Activated gamma-delta T cell treated with Interleukin-2 at 50 U/mL for 16 hours (primary cell): ENCODE results near the gene EVC.
"Not testable (repeated sequence)": the region's sequence is repeated elsewhere in the genome, so short reads cannot be mapped to it uniquely, and the experiment has no call there.

Source experiments
- DNase-seq: peaks from one replicate; pipeline ENCODE4 v3.0.0-alpha.2; 2020

Gene EVC

DNA sequence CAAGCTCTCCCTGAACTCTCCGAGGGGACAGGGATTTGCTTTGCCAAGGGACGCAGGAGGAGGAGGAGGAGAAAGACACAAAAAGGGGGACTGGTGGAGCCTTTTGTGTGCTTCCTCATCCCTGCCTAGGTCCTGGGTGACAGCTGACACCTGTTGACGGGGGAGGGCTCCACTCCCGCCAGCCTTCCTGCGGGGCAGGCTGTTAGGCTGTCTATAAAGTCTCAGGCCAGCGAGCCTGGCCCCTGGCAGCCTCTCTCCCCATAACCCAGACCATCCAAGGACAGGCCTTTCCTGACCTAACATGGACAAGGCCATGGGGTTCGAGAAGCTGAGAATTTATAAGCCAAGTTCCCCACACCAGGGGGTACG lies 1.8 kb upstream of the EVC start:
- DNase-seq = no peak

DNA sequence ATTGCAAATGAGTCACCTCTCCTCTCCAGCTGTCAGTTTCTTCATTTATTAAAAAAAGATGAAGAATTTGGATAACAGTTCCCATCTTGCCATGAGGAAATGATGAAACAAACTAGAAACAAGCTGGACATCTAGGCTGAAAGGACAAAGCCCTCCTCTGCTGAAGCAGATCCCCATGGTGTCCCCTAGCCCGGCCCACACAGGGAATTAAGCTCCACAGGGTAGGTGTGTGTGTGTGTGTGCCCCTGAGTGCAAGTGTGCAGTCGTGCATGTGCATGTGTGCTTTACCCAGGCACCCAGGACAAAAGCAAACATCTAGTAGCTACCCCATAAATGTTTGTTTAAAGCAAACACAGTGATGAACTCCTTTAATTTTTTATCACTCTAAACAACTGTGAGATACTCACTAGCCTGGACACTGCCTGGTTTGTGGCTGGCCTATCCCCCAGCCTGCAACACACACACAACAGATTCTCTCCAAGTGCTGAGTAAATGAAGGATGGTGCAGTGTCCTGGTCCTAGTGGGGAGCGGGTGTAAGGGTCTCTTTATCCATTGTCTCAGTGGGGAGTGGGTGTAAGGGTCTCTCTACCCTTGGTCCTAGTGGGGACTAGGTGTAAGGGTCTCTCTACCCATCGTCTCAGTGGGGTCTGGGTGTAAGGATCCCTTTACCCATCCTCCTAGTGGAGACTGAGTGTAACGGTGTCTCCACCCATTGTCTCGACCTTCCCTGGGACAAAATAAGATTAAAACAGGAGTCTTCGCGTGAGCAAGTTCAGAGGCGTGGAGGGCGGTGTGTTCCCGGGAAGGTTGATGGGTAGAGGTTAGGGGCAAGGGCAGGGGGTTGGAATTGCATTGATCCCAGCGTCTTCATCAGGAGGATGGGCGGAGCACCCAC lies 688 bp upstream of the EVC start:
- DNase-seq = no peak

DNA sequence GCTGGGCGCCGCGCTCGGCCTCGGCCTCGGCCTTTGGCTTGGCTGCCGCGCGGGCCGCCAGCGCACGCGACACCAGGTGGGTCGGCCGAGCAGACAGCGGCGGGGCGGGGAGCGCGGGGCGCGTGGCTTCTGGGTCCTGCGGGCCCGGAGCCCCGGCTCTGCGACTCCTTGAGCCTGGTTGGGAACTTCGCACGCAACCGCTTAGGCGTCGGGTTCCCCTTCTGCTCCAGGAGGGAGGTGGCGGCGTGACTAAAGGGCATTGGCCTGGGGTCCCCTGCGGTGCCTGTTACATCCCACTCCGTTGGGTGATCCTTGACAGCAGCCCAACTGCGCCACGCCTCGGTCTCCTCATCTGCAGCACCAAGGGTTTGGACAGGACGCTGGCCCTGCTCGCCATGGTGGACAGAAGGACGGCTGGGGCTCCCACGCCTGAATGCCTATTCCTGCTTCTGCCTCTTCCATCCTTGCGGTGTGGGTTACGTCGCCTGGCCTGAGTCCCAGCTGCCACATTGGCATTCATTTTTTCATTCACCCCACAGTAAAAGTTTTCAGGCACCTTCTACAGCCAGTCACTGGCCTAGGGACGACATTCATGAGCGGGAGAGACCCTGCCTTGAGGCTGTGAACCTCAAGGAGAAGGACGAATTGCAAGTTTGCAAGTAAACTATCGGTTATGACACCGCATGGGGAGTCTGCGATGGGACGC lies 631 bp downstream of the EVC start:
- DNase-seq = no peak

DNA sequence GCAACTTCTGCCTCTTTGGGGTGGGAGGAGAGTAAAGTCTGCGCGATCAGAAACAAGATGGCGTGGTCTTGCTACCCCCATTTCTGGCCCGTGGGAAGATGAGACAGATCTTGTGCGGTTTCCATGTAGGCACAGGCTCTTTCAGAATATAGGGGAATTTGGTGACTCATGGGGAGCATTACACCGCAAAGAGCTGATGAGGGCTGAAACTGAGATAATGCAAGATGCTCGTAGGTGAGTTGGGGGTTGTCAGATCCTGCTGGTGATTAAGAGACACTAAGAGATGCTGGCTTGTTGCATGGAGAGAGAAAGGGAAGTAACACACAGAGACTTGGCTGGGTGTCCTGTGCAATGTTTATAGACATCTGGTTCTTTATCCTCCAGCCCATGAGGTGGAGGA lies 1.5 kb downstream of the EVC start:
- DNase-seq = no peak

DNA sequence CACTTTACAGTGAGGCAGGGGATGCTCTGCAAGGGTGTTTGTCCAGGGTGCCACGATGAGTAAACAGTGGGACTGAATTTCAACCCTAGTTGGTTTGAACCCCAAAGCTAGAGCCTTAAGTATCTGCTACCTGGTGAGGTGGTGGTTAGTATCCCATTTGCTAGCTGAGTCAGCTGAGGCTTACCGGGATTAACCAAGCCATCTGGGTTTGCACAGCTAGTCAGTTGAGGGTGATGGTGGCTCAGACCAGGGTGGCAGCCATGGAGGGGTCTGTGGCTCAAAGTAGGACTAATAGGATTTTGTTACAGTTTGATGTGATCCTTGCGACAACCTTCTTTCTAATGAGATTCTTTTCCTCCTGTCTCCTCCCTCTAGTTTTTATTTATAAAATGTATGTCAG lies 1.9 kb downstream of the EVC start:
- no peak for DNase-seq

DNA sequence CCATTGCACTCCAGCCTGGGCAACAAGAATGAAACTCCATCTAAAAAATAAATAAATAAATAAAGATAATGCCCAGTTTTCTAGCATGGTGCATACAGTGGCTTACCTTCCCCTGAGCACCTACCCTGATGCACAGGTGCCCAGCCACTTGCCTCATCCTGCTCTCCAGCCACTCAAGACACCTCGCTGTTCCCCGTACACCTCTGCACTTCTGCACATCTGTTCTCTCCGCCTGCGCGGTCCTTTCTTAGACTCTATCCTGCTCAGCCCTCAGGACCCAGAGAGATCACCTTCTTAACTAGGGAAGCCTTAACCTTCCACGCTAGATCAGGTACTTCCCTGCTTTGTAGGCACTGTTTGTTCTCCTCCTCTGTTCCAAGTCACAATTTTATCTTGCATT lies 2.9 kb downstream of the EVC start:
- no peak for DNase-seq

DNA sequence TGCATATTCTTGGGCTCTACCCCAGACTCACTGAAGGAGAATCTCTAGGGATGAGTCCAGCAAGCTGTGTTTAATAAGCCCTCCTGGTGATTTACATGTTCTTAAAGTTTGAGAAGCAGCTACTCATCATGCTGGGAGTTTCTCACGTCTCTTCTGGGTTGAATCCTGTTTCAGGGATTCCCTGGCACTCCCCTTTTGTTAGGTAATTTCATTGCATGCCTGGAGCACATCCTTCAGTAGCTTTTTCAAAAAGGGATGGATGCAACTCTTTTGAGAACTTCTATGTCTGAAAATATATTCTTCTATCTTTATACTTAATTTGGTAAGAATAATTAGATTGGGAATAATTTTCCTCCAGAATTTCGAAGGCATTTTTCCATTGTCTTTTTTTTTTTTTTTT lies 4.4 kb downstream of the EVC start:
- DNase-seq = no peak

DNA sequence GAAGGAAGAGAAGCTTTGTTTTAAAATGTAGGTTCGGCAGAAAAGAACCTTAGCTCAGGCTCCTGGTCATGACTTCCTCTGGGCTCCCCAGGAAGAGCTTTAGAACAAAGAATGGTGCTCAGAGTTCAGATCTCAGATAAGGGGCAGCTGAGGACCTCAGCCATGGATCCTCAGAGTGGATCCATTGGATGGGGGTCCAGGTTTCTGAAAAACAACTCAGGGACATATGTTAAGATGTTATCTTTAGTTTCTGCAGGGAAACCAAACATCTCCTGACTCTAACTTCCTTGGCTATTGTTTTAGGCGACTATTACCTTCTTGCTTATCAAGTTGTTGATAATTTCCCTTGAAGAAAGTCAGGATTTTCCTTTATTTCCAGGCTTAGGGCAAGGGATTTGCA lies 5.4 kb downstream of the EVC start:
- no peak for DNase-seq

DNA sequence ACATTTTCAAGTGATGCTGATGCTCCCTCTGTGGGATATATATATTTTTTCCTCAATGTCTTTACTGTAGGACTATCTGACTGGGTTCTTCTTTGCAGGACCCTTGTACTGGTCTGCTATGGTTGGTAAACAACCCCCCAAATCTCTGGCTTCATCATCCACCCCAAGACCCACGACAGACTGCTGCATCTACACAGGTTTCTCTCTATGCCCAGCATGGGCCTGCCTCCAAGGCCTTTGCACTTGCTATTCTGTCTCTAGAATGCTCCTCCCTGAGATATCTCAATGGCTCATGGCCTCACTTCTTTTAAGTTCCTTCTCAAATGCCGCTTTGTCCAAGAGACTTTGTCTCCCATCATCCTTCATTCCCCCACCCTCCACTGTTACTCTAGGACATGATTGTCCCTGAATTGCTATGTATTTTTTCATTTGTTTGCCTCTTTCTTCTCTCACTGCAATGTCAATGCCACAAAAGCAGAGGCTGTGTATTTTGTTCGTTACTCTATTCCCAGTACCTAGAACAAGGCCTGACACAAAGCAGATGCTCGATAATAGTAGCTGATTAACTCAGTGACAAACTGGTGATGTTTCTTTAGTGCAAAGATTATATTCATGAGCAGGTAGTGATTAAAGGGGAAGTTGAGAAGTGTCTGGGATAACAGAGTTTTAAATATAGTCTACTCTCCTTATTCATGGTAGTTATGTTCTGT lies 6.6 kb downstream of the EVC start:
- no peak for DNase-seq

DNA sequence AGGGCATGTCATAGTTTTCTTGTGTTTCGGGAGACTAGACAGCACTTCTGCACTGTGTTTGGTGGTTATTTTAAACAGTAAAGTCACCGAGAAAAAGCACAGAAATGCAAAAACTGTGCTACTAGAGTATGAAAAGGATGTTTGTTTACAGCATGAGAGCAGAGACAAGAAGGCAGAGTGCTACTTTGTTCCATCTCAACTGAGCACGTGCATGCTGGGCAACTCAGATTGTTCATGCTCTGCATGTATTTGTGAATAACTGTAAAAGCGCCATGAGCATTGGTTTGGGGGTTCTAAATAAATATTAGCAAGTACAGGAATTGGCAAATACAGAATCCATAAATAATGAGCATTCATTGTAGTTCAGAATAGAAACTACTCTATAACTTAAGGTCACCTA lies 7.4 kb downstream of the EVC start:
- no peak for DNase-seq

DNA sequence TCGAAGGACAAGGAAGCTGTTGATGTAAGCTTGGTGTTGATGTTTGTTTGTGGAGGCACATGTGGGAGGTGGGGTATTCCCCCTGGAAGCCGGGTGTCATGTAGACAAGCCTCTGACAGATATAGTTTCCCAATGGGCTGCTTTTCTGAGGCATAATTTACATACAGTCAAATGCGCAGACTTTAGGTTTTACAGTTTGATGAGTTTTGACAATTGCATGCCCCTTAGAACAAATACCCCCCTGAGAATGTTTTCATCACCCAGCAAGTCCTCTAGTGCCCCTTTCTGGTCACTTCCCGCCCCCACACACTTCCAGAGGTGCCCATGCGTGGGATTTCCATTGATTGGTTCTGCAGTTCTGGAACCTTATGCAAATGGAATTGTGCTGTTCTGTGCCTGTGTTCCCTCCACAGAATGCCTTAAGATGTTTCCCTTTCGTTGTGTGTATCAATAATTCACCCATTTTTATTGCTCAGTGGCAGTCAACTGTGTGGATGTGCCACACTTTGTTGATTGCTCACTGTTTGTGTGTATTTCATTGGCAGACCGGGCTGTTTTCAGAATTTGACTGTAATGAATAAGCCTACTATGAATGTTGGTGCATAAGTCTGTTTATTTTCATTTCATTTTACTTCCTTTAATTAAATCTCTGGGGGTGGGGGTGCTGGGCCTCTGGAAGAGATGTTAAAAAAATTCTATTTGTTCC lies 8.5 kb downstream of the EVC start:
- DNase-seq = no peak

DNA sequence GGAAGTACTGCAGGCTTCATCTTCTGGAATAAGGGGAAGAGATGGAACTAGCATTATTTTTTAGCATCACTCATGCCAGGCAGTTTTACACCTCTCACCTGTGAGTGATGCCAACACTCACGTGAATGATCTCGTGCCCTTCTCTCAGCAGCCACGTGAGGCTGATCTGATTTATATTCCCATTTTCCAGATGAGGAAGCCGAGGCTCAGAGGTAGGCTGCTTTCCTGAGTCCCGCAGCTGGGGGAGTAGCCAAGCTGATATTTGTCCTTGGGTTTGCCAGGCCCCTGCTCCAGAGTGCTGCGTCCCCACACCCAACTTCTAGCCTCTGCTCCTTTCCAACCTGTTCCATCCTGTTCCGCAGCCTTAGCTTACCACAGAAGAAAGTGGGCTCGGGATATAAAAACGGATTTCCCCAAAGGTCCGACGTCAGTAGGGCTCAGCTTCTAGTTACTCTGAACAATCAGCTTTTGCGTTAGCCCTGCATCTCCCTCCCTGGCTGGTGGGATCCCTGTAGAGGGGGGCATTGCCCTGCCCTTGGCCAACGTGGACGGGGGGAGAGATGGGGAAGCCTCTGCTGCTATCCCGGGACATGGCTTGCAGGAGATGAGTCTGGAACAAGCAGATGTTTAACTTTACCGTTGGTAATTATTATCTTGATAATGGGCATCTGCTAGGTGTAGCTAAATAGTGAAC lies 9.3 kb downstream of the EVC start:
- DNase-seq = no peak

DNA sequence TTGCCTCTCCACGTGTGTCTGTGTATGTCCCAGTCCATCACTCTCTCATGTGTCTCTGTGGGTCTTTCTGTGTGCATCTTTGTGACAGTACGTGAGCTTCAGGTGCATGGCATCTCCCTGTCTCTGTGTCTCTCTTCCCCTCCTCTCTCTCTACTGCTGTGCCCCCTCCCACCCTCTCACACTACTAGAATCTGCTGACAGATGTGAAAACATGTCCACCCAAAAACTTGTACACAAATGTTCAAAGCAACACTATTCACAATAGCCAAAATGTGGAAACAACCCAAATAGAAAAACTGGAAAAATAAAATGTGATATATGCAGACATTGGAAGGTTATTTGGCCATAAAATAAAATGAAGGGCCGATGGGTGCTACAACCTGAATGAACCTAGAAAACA lies 10.0 kb downstream of the EVC start:
- DNase-seq = no peak

DNA sequence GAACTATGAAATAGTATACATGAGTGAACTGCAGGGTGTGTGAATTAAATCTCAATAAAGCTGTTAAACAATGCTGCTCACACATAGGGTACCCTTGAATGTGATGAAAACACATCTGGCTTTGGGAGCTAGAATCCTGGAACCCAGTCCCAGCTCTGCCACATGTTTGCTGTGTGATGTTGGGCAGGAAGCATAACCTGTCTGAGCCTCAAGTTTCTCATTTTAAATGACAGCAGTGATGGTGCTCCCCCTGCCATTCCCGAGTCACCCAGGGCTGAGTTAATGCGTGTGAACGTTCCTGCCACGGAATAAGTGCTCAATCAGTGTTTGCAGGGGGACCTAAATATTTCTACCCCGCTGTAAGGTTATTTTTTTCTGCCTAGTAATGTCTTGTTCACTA lies 10.9 kb downstream of the EVC start:
- no peak for DNase-seq

DNA sequence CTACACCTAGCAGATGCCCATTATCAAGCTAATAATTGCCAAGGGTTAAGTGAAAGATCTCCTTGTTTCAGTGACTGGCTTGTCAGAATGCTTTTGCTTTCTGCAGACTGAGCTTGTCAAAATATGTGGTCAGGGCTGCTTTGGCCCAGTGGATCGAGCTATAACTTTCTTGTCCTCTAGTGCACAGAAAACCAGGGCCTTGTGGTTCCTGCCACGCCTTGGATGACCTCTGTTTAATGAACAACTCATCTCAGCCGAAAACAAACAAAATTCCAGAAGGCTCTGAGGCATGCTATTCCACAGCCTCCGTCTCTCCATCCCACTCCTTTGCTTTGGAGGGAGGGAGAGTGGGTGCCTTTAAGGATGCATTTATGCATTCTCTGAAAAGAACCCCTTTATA lies 11.3 kb downstream of the EVC start:
- no peak for DNase-seq

DNA sequence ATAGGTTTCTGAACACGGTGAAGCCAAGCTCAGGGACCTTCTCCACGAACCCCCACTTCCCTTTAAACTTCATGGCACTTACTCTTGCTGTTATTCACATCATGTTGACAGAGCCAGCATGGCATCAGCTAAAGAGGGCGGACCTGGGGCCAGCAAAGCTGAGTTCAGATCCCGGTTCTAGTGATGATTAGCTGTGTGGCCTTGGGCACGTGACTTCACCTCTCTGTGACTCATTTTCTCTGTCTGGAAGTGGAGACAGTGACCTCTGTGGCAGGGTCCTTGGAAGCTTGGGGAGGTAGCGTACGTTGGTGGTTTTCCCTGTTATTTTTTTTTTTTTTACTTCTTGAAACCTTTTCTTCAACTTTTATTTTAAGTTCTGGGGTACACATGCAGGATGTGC lies 13.4 kb downstream of the EVC start:
- DNase-seq = no peak

DNA sequence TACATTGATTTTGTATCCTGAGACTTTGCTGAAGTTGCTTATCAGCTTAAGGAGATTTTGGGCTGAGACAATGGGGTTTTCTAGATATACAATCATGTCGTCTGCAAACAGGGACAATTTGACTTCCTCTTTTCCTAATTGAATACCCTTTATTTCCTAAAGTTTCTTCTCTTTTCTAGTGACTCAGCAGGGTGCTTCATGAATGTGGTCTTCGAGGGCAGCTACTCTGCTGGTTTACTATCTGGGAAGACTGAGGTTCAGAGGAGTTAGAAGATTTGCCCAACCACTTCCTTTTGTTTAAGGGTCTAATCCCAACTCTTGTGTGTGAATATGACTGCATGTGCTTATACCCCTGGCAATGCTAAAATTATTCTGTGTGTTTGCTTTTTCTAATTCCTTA lies 17.4 kb downstream of the EVC start:
- DNase-seq = not testable (repeated sequence)

DNA sequence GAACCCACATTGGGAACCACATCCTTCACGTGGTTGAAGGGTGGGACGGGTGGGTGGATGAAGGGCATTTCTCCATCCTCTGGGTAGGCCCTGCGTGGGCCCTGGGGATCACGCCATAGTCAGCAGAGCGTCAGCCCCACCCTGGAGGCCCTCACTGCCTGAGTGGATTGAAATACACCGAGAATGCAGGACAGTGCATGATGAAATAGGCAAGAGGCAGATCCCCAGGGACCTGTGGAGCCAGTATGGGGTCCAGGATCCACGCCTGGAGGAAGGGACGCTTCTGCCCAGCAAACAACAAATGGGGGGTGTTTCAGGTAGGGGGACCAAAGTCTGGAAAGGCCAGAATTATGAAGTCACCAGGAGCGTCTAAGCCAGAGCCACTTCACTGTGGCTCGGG lies 19.4 kb downstream of the EVC start:
- DNase-seq = no peak

DNA sequence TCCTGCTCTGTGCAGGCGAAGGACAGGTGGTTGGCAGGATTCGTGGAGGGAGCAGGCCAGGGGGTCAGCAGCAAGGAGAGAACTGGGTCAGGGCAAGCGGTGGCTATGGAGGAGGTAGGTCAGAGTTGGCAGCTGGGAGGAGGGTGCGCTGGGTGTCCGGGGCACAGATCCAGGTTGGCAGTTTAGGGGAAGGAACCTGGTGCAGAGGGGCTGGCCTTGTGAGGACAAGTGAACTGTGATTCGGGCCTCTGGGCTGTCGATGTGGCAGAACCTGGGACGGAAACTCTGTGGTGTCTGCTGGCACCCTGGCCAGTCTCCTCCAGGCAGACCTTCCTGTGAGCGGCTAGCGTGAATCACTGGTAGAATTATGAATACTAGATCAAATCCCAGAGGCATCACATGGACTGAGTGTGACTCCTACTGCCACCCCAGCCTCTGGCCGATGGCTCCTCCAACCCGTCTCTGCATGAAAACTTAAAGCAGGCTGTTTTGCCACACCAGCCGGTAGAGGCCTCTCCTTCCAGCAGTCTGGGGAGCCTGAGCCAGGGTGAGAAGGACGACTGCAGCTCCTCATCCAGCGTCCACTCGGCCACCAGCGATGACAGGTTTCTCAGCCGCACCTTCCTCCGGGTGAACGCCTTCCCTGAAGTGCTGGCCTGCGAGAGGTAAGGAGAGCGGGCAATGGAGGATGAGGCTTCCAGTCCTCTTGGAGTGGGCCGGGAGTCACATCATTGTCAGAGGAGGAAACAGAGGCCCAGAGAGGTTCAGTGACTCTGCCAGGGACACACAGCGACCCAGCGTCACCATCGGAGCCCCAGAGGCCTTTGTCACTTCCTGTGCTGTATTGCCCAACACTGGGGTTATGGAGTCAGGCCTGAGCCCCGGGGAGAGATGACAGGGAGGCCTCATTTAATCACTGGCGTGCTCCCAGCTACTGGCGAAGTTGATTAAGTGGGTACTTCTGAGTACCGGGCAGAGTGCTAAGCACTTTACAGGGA lies 20.3 kb downstream of the EVC start:
- DNase-seq = no peak

DNA sequence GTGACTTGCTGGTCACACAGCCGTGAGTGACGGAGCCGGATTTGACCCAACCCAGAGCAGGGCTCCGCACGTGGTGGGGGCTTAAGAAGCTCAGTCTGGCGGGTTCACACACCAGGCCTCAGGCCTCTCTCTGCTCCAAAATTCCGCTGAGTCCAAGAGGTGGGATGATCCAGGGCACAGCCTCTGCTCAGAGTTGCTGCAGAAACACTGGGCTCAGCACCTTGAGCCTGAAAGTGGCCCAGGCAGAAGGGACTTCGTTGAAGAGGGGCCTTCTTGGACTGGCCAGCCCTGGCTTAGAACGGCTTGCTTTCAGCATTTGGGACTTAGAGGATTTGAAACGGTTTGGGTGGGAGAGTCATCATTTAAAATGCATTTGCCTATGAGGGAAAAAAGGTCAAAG lies 21.2 kb downstream of the EVC start:
- no peak for DNase-seq

DNA sequence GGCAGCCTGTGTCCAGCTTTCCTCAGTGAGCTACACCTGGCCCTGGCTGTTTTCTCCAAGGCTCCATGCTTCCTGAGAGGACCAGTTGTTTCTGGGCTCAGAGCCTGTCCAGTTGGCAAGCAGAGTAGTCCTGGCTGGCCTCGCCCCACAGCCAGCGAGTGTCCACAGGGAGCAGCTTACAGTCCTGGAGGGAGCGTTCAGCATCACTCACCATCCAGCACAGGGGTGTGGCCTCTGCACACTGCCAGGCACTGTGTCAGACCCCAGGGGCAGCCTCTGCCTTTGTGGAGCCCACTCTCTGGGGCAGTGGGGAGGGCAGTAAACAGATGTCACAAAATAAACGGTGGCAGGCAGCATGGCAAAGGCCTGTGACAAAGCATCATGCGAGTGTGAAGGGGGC lies 23.9 kb downstream of the EVC start:
- DNase-seq = no peak
